ENCODE data around the gene WAC.

Gene WAC

DNA sequence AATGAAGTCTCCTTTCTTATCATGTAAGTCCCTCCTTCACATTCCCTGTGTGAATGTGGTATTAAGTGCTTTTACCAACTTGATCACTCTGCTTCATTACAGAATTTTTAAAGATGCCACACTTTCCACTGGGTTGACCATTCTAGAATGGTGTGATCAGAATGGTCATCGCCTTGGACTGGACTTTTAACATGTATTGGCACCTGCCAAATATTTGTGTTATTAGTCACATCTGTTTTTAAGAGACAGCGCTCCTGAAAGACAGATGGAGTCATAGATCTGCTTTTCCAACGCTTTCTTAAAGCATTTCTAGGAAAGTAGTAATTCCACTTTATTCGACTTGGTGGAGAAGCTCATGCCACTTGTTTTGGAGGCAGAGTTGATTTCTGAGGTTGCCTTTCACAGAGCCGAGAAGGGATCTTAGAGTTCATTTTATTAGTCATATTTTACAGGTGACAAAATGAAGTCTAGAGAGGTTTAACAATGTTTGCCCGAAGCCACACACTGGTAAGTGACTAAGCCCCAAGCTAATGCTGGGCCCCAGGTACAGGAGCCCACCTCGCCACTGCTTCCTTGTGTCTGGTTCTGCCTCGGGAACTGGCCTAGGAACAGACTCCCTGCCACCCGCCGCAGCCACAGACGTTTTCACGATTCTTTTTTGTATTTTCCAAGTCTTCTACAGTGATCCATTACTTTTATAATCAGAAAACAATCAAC, 134.0 kb downstream of the WAC start:
- DNase-seq (ENCODE audit: low read depth) = no peak

DNA sequence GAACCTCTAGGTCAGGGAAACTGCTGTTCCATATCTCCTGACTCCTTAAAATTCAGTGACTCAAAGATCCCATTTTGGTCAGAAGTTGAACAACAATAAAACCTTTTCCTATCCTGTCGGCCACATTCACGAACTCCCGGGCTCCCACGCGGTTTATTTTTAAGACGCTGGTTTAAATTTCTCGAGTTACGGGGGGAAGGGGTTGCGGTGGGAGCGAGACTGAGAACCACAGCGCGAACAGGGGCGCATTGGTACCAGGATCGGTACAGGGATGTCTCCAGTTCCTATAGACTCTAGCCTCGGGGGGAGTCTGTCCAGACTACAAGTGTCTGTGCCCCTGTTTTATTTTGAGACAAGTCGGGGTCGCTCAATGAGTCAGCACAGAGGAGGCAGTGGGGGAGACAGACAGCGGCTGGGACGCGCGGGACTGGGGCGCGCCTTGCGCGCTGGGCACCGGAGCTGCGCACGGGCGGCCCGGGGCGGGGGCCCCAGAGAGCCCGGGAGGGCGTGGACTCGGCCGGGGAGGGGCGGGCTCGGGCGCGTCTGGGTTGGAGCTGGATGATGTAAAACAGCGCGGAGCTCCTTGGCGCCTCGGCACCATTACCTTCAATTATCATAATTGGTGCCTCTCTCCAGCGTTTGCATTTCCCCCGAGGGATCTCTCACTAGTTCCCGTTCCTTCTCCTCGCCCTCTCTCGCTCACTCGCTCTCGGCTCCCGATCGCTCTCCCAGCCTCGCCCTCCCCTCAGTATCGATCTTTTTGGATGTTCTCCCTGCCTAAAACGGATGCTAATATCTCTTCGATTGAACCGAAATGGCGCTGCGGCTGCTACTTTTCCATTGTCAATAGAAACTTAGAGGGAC, 135.7 kb downstream of the WAC start:
- DNase-seq (ENCODE audit: low read depth) = no peak

- DNase-seq (ENCODE audit: low read depth) = no peak
These were observed 136.6 kb downstream of the WAC start for GRCh38 chr10:28669227-28670173.

Measured in stromal cell of bone marrow (primary cell).